Small intestine (tissue), 7 donors: ENCODE results near the gene ZFX. TPM values are rescaled to one million over a fixed set of nuclear protein-coding genes. Genes with fewer than 3 reads are reported as not detected.

Source experiments
- DNase-seq, 2 donors: peaks; one replicate each; pipeline versions ENCODE4 v3.0.0 to v3.0.0-alpha.2; 2013
- FAIRE-seq: peaks from 2 replicates; lab custom pipeline; 2012; peaks lifted over from hg19 to GRCh38; lab: Jason Lieb, UNC
- H3K27ac ChIP-seq, 3 donors: one replicate each; pipeline ENCODE4 v1.5.1; 2013; ENCODE audit warnings: low read length in 2 of 3, mild to moderate bottlenecking in 2 of 3, control low read depth in 1 of 3, inconsistent platforms in 1 of 3, low read depth in 1 of 3, moderate library complexity in 1 of 3
- H3K27me3 ChIP-seq, 3 donors: one replicate each; pipeline ENCODE4 v1.6.1; 2013; ENCODE audit warnings: low read length in 3 of 3, inconsistent platforms in 1 of 3; ENCODE audit not compliant: control insufficient read depth in 3 of 3, insufficient read depth in 3 of 3
- H3K36me3 ChIP-seq, 3 donors: one replicate each; pipeline ENCODE4 v1.6.1; 2013; ENCODE audit warnings: low read length in 3 of 3, inconsistent platforms in 1 of 3, low read depth in 1 of 3, mild to moderate bottlenecking in 1 of 3, moderate library complexity in 1 of 3; ENCODE audit not compliant: control insufficient read depth in 3 of 3, insufficient read depth in 2 of 3
- H3K4me1 ChIP-seq, 3 donors: one replicate each; pipeline ENCODE4 v1.6.1; 2013; ENCODE audit warnings: low read length in 2 of 3, inconsistent platforms in 1 of 3, low read depth in 1 of 3, mild to moderate bottlenecking in 1 of 3, moderate library complexity in 1 of 3; ENCODE audit not compliant: control insufficient read depth in 3 of 3, insufficient read depth in 2 of 3
- H3K4me3 ChIP-seq, 3 donors: one replicate each; pipeline ENCODE4 v1.5.1; 2013; ENCODE audit warnings: low read length in 3 of 3, control low read depth in 1 of 3, inconsistent platforms in 1 of 3, low read depth in 1 of 3, mild to moderate bottlenecking in 1 of 3, moderate library complexity in 1 of 3
- H3K9me3 ChIP-seq, 2 donors: one replicate each; pipeline ENCODE4 v1.6.1; 2013; ENCODE audit warnings: low read depth in 1 of 2, low read length in 1 of 2; ENCODE audit not compliant: control insufficient read depth in 2 of 2, insufficient read depth in 1 of 2
- WGBS, 3 donors: extraction: QIAGEN DNeasy Blood & Tissue Kit; methylation state at CpG; one replicate each; pipeline ENCODE4 v1.1.7; 2013; 5-methylcytosine and 5-hydroxymethylcytosine counted together
- polyA plus RNA-seq, 4 donors: library from polyadenylated mRNA; stranded (reverse) in 3 of 4; unstranded in 1 of 4; fragments of 200-250 nt in 3 of 4; fragments of 120-200 nt in 1 of 4; gene quantifications; one replicate each; pipeline versions ENCODE4 v1.2.1 to v1.2.3, GENCODE V29; 2013
- donor health status: healthy with polysubstance abuse.
- donor health status: control.
- donor health status: control.
- donor health status: Bipolar disorder and iron deficiency.
- donor health status: healthy.

ZFX gene
- polyA plus RNA-seq, 4 donors, result 5.8 to 18.6 (median 6.7) TPM

GRCh38 chrX:24148121-24148520, 1.4 kb upstream of the ZFX start:
- no peak for FAIRE-seq
- no peaks in the 10 kb centered on the region for H3K27me3 ChIP-seq
- H3K9me3 ChIP-seq, result no peaks in the 10 kb centered on the region
- no peak overlapping the region for H3K4me3 ChIP-seq
- peaks cover 0 to 5% (median 0%) of the 10 kb centered on the region in 3 donors for H3K36me3 ChIP-seq
- peak overlapping the region in 1 of 3 donors; percentile 90 for H3K27ac ChIP-seq
- H3K4me1 ChIP-seq, result peaks cover 0 to 13% (median 3%) of the 10 kb centered on the region in 3 donors
- DNase-seq, result no peak
- 12 to 30% (median 24%) methylated on average over 3 of the region's 3 CpGs for whole genome bisulfite sequencing, 3 donors

- no peak for FAIRE-seq
- no peaks in the 10 kb centered on the region for H3K27me3 ChIP-seq
- H3K27ac ChIP-seq, result peak overlapping the region; percentile 90 to 98 (median 97)
- H3K9me3 ChIP-seq, result no peaks in the 10 kb centered on the region
- H3K36me3 ChIP-seq, result peaks cover 0 to 5% (median 0%) of the 10 kb centered on the region in 3 donors
- H3K4me1 ChIP-seq, result peaks cover 0 to 14% (median 3%) of the 10 kb centered on the region in 3 donors
- peak in 1 of 2 donors; percentile 39 for DNase-seq
- WGBS, 3 donors, result 1 to 2% (median 1%) methylated on average over 17 to 35 of the region's 35 CpGs
- H3K4me3 ChIP-seq, result peak overlapping the region; percentile 44 to 92 (median 61)
Observed at GRCh38 chrX:24148535-24149350, 786 bp upstream of the ZFX start.

GRCh38 chrX:24150051-24150790, 692 bp downstream of the ZFX start:
- H3K4me3 ChIP-seq, result peak overlapping the region; percentile 61 to 92 (median 78)
- peak overlapping the region; percentile 92 to 98 (median 97) for H3K27ac ChIP-seq
- H3K4me1 ChIP-seq, result peaks cover 0 to 16% (median 3%) of the 10 kb centered on the region in 3 donors
- H3K36me3 ChIP-seq, result peaks cover 0 to 5% (median 0%) of the 10 kb centered on the region in 3 donors
- WGBS, 3 donors, result 1% methylated on average over 35 to 79 of the region's 79 CpGs
- no peaks in the 10 kb centered on the region for H3K9me3 ChIP-seq
- DNase-seq (peak; percentile 81 to 93), FAIRE-seq (no peak)
- no peaks in the 10 kb centered on the region for H3K27me3 ChIP-seq

GRCh38 chrX:24150898-24151297, 1.4 kb downstream of the ZFX start:
- H3K27ac ChIP-seq, result peak overlapping the region in 2 of 3 donors; percentile 49 to 92
- WGBS, 3 donors, result 1 to 2% (median 1%) methylated on average over 10 of the region's 10 CpGs
- no peaks in the 10 kb centered on the region for H3K9me3 ChIP-seq
- peaks cover 0 to 5% (median 0%) of the 10 kb centered on the region in 3 donors for H3K36me3 ChIP-seq
- peak overlapping the region; percentile 50 to 92 (median 78) for H3K4me3 ChIP-seq
- peaks cover 0 to 12% (median 3%) of the 10 kb centered on the region in 3 donors for H3K4me1 ChIP-seq
- no peak for FAIRE-seq
- H3K27me3 ChIP-seq, result no peaks in the 10 kb centered on the region
- DNase-seq, result no peak

GRCh38 chrX:24151513-24151912, 2.0 kb downstream of the ZFX start:
- Histone ChIP-seq H3K27me3 (no peaks in the 10 kb centered on the region), H3K4me3 (peak overlapping the region; percentile 7 to 92 (median 78)), H3K4me1 (peaks cover 0 to 8% (median 3%) of the 10 kb centered on the region in 3 donors), H3K36me3 (peaks cover 0 to 5% (median 0%) of the 10 kb centered on the region in 3 donors), H3K27ac (peak overlapping the region in 2 of 3 donors; percentile 49 to 92), H3K9me3 (no peaks in the 10 kb centered on the region)
- DNase-seq, result no peak
- 31 to 55% (median 45%) methylated on average over 8 of the region's 8 CpGs for WGBS, 3 donors
- no peak for FAIRE-seq

GRCh38 chrX:24153178-24153795, 3.8 kb downstream of the ZFX start:
- Histone ChIP-seq H3K36me3 (peaks cover 0 to 9% (median 0%) of the 10 kb centered on the region in 3 donors), H3K4me3 (no peak overlapping the region), H3K27me3 (no peaks in the 10 kb centered on the region), H3K9me3 (no peaks in the 10 kb centered on the region), H3K4me1 (peaks cover 0 to 7% (median 3%) of the 10 kb centered on the region in 3 donors), H3K27ac (no peak overlapping the region)
- FAIRE-seq (no peak), DNase-seq (no peak)
- WGBS, 3 donors, result 11 to 30% (median 16%) methylated on average over 4 of the region's 4 CpGs

- H3K4me1 ChIP-seq, result peaks cover 0 to 3% (median 3%) of the 10 kb centered on the region in 3 donors
- peaks cover 0 to 9% (median 0%) of the 10 kb centered on the region in 3 donors for H3K36me3 ChIP-seq
- H3K27ac ChIP-seq, result no peak overlapping the region
- H3K4me3 ChIP-seq, result no peak overlapping the region
- DNase-seq, result peak in 1 of 2 donors; percentile 45
- FAIRE-seq, result peak; percentile 55
- WGBS, 3 donors, result 17 to 30% (median 21%) methylated on average over 2 of the region's 2 CpGs
- no peaks in the 10 kb centered on the region for H3K27me3 ChIP-seq
- no peaks in the 10 kb centered on the region for H3K9me3 ChIP-seq
Observed at GRCh38 chrX:24153796-24154189, 4.3 kb downstream of the ZFX start.
